GM18507 (cell line): ENCODE measurements around the gene DNAJC12.
"Not testable (repeated sequence)": the region's sequence is repeated elsewhere in the genome, so short reads cannot be mapped to it uniquely, and the experiment has no call there.

Experiments used
- DNase-seq: peaks from one replicate; pipeline ENCODE4 v3.0.0; 2011; ENCODE audit warnings: low read depth; ENCODE audit not compliant: insufficient read length; ENCODE audit errors: extremely low spot score
- FAIRE-seq: peaks from 2 replicates; lab custom pipeline; 2011; peaks lifted over from hg19 to GRCh38; lab: Jason Lieb, UNC

DNAJC12 gene

GRCh38 chr10:67802767-67803538 lies 35.0 kb downstream of the DNAJC12 start:
- DNase-seq: no peak

DNA sequence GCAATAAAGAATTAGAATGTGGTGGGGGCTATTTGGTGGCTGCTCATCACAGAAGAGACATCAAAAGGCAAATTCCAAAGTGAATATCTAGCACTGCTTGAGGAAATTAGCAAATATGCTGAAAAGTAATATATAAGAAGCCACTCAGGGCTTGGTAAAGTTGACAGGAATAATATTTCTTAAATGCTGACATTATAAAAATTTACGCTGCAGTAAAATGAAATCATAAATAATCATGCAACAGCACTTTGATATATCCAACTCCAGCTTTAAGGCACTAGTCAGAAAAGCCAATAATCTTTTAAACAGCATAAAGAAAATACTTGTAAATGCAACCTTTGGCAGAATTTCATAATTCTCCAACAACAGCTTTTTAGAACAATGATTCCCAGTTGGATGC lies 36.9 kb downstream of the DNAJC12 start:
- DNase-seq (no peak), FAIRE-seq (no peak)

More at GRCh38 chr10:67802767-67803538, 35.0 kb downstream of the DNAJC12 start:
- FAIRE-seq: no peak

DNA sequence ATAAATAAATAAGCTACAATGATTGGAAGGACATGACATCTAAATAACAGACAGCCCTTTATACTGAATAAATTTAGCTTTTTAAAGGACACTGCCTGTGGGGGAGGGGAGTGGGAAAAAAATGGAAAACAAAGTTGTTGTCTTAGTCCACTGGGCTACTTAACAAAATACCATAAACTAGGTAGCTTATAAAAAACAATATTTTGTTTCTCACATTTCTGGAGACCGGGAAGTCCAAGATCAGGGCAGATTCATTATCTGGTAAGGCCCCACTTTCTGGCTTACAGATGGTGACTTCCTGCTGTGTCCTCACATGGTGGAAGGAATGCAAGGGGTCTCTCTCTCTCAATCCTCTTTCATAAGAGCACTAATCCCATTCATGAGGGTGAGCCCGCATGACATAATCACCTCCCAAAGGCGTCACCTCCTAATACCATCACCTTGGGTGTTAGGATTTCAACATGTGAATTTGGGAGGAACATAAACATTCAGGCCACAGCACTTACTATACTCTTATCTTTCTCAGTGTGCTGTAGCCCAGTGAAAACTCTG lies 43.0 kb downstream of the DNAJC12 start:
- FAIRE-seq: no peak
- DNase-seq: no peak

- DNase-seq: no peak
Measured at GRCh38 chr10:67794256-67794655, 43.7 kb downstream of the DNAJC12 start.

DNA sequence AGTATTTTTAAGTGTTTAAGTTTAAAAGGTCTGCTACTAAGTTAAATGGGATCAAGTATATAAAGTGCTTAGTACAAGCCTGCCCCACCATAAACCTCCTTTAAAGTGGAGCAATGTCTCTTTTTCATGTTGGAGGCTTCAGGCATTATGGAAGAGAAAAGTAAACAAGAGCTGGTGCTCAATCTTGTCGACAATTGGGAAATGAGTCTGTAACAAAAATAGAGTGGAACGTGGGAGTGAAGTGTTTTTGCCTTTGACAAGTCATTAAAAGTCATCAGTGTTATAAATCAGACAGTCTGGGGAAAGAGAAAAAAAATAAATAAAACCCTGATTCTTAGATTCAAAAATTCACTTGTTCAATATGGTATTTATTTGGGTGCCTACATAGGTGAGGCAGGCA lies 44.7 kb downstream of the DNAJC12 start:
- FAIRE-seq (no peak), DNase-seq (no peak)

More at GRCh38 chr10:67794256-67794655, 43.7 kb downstream of the DNAJC12 start:
- FAIRE-seq: no peak

DNA sequence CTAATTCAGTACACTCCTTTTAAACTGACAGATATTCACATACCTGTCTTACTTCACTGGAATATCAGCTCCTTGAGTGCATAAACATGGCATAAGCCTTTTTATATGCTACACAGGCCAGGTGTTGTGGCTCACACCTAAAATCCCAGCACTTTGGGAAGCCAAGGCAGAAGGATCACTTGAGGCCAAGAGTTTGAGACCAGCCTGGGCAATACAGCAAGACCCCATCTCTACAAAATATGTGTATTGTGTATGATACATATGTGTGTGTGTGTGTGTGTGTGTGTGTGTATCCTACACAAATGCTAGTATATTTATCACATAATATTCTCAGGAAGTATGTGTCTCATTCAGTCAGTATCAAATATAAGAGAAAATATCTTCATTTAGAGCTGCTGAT lies 45.3 kb downstream of the DNAJC12 start:
- DNase-seq: no peak
- FAIRE-seq: no peak

DNA sequence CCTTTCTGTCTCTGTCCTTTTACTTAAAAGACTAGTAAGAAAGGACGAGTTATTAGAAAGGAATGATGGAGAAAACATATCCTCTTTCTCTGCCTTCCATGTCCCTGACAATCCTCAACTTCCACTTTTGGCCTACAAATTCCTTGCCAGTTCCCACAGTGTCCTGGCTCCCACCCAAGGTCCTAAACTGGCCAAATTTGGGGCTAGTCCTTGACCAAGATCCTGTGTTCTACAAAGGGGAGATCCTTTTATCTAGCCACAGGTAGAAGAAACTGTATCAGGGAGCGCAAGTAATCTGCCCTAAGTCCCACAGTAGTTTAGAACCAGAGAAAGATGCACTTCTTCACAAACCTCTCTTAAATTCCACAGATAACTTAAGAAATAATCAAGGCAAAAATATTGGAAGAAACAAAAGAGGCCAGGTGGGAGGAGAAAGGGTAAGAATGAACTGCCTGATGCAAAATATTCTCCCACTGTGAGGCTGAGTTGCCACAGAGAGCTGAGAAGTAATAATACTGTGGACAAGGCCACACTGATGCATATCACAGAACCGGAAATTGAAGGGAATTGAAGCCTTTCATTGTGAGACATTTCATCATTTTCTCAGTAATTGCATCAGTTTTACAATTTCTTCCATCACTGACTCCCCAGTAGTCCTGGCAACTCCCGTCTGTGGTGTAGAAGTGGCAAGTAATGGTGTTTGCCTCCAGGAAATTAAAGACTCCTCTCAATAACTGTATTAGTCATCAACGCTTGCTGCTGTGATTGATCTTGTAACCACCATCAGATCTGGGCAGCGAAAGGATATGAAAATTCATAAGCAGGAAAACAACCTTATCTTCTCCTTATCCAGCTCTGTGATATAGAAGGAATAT lies 47.2 kb downstream of the DNAJC12 start:
- DNase-seq (no peak), FAIRE-seq (peak; percentile 71)

- DNase-seq (no peak), FAIRE-seq (no peak)
Measured at GRCh38 chr10:67789769-67790168, 48.2 kb downstream of the DNAJC12 start.

DNA sequence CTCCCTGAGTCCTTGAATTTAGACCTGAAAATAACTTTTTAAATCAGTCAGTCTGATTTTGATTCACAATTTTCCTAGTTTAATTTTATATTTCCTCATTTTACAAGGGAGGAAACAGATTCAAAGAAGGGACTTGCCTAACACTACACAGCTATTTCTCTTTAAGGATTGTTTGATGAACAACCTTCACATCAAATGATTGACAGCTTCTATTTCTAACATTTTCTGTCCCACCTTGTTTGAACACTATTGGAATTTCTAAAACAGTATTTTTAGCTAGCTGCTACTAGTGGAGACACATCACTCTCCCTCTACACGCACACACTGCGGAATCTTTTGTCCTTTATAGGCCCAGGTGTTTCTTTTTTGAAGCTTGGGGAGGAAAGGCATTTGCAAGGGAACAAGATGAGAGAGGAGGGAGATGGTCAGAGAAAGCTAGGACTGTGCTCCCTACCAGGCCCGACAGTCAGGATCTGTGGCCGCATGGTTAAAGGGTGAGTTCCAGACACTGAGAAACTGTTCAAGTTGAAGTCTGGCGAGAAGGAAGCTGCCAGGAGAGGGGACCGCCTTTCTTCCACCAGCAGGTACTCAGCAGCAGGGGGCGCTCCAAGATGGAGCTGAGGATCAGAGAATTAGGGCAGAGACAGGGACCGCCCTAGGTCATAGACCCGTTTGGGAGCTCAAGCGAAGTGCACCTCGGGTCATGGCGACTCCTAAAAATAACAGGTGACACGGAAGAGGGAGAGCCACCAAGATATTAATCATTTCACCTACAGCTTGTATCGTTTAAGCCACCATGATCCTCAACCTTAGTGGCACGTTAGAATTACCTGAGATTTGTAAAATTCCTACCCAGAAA lies 49.7 kb downstream of the DNAJC12 start:
- DNase-seq: peak; percentile 52
- peak; percentile 84 for FAIRE-seq

GRCh38 chr10:67785098-67785497 lies 52.9 kb downstream of the DNAJC12 start:
- no peak for DNase-seq
- FAIRE-seq: no peak

DNA sequence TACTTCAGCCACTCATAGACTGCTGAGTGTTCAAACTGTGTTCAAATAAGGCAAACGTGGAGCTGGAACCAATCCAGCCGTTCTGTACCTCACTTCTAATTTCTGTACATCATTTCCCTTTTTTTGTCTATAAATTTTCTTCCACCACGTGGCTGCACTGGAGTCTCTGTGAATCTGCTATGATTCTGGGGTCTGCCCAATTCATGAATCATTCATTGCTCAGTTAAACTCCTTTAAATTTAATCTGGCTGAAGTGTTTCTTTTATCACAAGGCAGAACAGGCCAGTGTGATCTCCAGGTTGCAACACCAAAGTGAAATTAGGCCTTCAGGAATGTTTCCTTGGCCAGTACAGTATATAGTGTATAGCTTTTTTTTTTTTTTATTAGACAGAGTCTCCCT lies 53.5 kb downstream of the DNAJC12 start:
- no peak for FAIRE-seq
- DNase-seq: no peak

- DNase-seq (no peak), FAIRE-seq (peak; percentile 63)
Measured at GRCh38 chr10:67783606-67784294, 54.2 kb downstream of the DNAJC12 start.

DNA sequence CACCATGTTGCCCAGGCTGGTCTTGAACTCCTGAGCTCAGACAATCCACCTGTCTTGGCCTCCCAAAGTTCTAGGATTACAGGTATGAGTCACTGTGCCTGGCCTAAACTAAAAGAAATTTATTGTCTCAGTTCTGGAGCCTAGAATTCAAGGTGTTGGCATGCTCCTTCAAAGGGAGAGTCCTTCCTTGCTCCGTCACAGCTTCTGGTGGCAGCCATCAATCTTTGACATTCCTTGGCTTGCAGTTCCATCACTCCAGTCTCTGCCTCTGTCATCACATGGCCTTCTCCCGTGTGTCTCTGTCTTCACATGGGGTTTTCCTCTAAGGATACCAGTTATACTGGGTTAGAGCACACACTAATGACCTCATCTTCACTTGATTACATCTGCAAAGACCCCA lies 55.5 kb downstream of the DNAJC12 start:
- FAIRE-seq (no peak), DNase-seq (no peak)

DNA sequence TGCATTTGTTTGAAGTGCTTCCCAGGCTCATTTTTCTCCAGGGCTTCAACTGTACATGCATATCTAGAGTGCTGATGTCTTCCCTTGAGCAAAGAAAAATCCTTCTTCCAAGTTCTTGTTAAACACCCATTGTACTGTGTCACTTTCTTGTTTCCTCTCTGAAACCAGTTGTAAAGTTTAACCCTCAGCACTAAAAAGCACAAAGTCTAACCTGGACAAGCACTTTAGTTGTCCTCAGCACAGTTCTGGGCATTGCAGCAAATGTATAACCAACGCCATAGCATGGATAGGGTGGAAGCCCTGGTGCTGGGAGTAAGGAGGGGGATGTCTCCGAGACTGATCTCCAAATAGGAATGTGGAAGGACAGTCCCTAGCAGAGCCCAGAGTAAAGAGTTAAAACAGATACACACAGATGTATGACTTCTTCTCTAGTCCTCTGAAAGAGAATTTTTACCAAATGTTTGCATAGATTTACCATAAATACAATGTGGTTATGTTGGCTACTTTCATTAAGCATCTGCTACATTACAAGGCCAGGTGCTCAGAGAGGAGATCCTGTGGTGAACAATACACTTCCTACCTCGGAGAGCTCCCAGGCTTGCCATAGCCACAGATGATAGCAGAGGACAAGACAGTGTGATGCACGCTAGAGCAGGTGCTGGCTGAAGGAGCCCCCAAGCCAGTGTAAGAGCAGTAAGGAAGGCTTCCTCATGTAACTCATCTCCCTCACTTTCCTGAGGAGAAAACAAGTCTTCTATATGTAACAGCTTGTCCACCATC lies 57.0 kb downstream of the DNAJC12 start:
- DNase-seq (no peak), FAIRE-seq (peak; percentile 79)

- FAIRE-seq, DNase-seq: not testable (repeated sequence)
Measured at GRCh38 chr10:67780204-67780621, 57.8 kb downstream of the DNAJC12 start.

GRCh38 chr10:67779465-67780203 lies 58.4 kb downstream of the DNAJC12 start:
- peak; percentile 86 for FAIRE-seq
- no peak for DNase-seq

- DNase-seq: no peak
Measured at GRCh38 chr10:67776371-67776770, 61.6 kb downstream of the DNAJC12 start.

More at GRCh38 chr10:67776371-67776770, 61.6 kb downstream of the DNAJC12 start:
- no peak for FAIRE-seq
